H7 (cell line): ENCODE data around the gene PARD3B. TPM values are rescaled to one million over a fixed set of nuclear protein-coding genes. Genes with fewer than 3 reads are reported as not detected.

Experiments
- DNase-seq: peaks from one replicate; pipeline ENCODE4 v3.0.0; 2012
- H3K27me3 ChIP-seq: 2 replicates; pipeline ENCODE4 v1.6.0; 2011; ENCODE audit warnings: mild to moderate bottlenecking, low read length; ENCODE audit not compliant: control insufficient read depth, insufficient read depth
- H3K36me3 ChIP-seq: replicated peaks from 2 replicates; pipeline ENCODE4 v1.5.1; 2011; ENCODE audit warnings: low read length; ENCODE audit not compliant: control insufficient read depth, insufficient read depth
- H3K4me3 ChIP-seq: 2 replicates; pipeline ENCODE4 v1.5.1; 2011; ENCODE audit warnings: low read depth, mild to moderate bottlenecking, control low read depth, low read length, moderate library complexity; ENCODE audit not compliant: insufficient read depth
- total RNA-seq: library from RNA; depleted of rRNA; stranded (reverse); fragments of >200 nt; shearing (Covaris generic); gene quantifications from 2 replicates; pipeline ENCODE4 v1.2.3, GENCODE V29; 2014

Gene PARD3B
- total RNA-seq, 1 experiment from 2014 or later, result 2.3 TPM

GRCh38 chr2:204986641-204987040, 441.4 kb downstream of the PARD3B start:
- Histone ChIP-seq H3K36me3 (no peaks in the 10 kb centered on the region), H3K27me3 (no peaks in the 10 kb centered on the region), H3K4me3 (no peak overlapping the region)
- no peak for DNase-seq

DNA sequence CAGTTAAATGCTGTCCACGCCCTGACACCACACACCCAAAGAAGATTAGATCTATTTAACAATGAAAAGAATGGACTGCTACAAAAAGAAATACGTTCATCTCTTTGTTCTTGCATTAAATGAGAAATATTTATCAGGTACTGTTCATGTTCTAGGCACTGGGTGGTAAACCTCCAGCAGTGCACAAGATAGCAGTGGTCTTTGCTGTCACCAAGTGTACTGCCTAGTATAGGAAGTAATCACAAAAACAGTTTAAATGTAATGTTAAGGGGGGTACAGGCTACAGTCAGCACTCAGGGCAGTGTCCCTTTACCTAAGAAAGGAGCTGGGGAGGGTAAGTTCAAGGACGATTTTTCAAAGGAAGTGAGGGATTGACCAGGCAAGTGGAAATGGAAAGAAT, 443.6 kb downstream of the PARD3B start:
- H3K4me3 ChIP-seq, result no peak overlapping the region
- DNase-seq, result no peak
- no peaks in the 10 kb centered on the region for H3K27me3 ChIP-seq
- H3K36me3 ChIP-seq, result no peaks in the 10 kb centered on the region

DNA sequence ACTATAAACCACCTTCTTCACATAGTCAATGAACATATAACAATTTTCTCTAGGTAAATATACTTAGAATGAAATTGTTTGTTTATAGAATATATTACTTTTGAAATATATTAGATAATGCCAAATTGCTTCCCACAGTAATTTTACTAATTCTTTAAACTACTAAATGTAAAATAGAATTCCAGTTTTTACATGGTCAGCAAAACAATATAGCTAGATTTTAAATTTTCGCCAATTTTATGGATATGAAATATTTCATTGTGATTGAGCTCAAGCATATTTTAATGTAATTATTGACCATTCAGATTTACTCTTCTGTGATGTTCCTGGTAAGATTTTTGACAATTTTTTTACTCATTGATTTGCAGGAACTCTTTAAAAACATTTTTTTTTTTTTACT, 444.6 kb downstream of the PARD3B start:
- H3K36me3 ChIP-seq, result no peaks in the 10 kb centered on the region
- no peak for DNase-seq
- H3K27me3 ChIP-seq, result no peaks in the 10 kb centered on the region
- H3K4me3 ChIP-seq, result no peak overlapping the region

DNA sequence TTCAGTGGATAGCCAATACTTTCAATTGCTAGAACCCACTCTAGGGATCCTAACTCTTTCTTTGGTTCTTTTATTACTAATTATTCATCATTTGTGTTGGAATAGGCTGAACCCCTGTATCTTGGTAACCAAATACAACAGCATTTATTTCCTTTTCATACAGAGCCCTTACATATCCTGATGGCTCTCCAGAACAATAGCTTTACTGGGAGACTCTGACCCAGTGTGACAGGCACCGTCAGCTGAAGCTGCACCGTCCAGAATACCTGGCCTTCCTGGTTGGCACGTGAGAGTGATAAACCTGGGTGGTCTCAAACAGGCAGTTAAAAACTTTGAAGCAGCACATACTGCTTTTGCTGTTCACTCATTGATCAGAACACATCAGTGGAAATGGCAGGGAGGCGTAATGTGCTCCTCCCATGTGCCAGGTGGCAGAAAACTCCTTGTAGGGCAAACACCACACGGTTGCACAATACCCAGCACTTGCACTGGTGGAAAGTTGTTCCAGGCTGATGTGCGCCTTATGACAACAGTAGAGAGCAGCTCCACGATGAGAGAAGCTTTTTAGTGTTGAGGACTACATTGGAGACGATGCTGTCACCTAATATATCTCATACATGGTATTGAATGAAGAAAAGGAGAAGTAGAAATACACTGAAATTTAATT, 456.2 kb downstream of the PARD3B start:
- Histone ChIP-seq H3K27me3 (no peaks in the 10 kb centered on the region), H3K36me3 (no peaks in the 10 kb centered on the region), H3K4me3 (no peak overlapping the region)
- no peak for DNase-seq

GRCh38 chr2:205002390-205002789, 457.1 kb downstream of the PARD3B start:
- H3K4me3 ChIP-seq, result no peak overlapping the region
- H3K36me3 ChIP-seq, result no peaks in the 10 kb centered on the region
- no peak for DNase-seq
- no peaks in the 10 kb centered on the region for H3K27me3 ChIP-seq

- H3K4me3 ChIP-seq, result no peak overlapping the region
- H3K36me3 ChIP-seq, result no peaks in the 10 kb centered on the region
- H3K27me3 ChIP-seq, result no peaks in the 10 kb centered on the region
- DNase-seq, result no peak
Observed at GRCh38 chr2:205003288-205003687, 458.0 kb downstream of the PARD3B start.

DNA sequence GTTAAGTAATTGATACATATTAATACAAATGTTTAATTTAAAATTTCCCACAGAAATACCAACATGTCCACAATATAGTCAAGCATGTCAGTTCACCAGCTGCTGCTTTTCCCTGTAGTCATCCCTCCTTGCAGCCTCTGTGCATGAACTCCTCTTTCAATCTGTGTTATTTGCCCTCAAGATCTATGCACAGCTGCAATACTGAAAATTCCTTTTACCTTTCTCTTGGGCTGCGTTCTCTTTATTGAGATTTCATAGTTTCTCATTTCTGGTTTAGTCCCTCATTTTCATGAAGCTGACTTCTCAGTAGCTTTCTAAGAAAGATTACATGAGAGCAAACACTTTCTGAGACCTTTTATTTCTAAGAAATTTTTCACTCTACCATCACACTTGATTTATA, 464.9 kb downstream of the PARD3B start:
- no peak for DNase-seq
- Histone ChIP-seq H3K27me3 (no peaks in the 10 kb centered on the region), H3K36me3 (no peaks in the 10 kb centered on the region), H3K4me3 (no peak overlapping the region)

GRCh38 chr2:205011031-205011430, 465.8 kb downstream of the PARD3B start:
- no peaks in the 10 kb centered on the region for H3K27me3 ChIP-seq
- no peaks in the 10 kb centered on the region for H3K36me3 ChIP-seq
- DNase-seq, result no peak
- no peak overlapping the region for H3K4me3 ChIP-seq

GRCh38 chr2:205012961-205013360, 467.7 kb downstream of the PARD3B start:
- H3K36me3 ChIP-seq, result no peaks in the 10 kb centered on the region
- no peaks in the 10 kb centered on the region for H3K27me3 ChIP-seq
- DNase-seq, result no peak
- H3K4me3 ChIP-seq, result no peak overlapping the region

GRCh38 chr2:205013586-205013985, 468.3 kb downstream of the PARD3B start:
- no peak for DNase-seq
- no peaks in the 10 kb centered on the region for H3K36me3 ChIP-seq
- H3K27me3 ChIP-seq, result no peaks in the 10 kb centered on the region
- H3K4me3 ChIP-seq, result no peak overlapping the region

DNA sequence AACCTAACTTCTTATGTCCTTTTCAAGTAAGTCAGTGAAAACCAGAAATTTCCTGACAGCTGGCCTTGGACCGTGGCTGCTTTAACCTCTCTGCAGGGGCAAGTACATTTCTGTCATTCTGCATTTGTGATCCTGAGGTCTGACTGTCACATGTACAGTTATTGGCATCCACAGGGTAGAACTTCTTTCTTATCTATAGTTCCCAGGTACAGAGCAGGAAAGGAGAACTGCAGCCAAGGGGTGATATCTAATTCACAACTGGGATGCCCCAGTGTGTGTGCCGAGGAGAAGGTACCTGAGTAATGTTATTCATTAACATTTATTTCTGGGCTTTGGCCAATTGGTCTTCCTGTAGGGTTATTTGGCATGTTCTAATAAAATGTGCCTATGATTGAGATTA, 468.9 kb downstream of the PARD3B start:
- Histone ChIP-seq H3K27me3 (no peaks in the 10 kb centered on the region), H3K4me3 (no peak overlapping the region), H3K36me3 (no peaks in the 10 kb centered on the region)
- DNase-seq, result no peak

DNA sequence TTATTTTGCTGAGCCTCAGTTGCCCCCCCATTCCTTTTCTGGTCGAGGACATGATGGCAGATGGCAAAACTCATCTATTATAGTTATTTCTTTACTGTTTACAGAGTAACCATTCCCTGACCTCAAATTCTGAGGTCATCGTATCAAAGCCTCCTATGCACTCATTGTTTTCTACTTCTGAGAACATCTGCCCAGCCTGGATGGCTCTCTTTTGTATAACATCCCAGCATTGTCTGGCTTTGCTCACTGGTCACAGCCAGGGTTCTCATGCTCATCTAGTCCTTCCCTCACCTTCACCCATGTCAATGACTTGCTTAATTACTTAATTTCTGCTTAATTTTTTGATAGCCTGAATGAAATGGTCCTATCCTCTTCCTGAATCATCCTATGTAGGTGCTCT, 472.1 kb downstream of the PARD3B start:
- no peak for DNase-seq
- no peaks in the 10 kb centered on the region for H3K36me3 ChIP-seq
- no peaks in the 10 kb centered on the region for H3K27me3 ChIP-seq
- H3K4me3 ChIP-seq, result no peak overlapping the region

GRCh38 chr2:205017912-205018311, 472.6 kb downstream of the PARD3B start:
- H3K4me3 ChIP-seq, result no peak overlapping the region
- H3K36me3 ChIP-seq, result no peaks in the 10 kb centered on the region
- DNase-seq, result no peak
- H3K27me3 ChIP-seq, result no peaks in the 10 kb centered on the region

DNA sequence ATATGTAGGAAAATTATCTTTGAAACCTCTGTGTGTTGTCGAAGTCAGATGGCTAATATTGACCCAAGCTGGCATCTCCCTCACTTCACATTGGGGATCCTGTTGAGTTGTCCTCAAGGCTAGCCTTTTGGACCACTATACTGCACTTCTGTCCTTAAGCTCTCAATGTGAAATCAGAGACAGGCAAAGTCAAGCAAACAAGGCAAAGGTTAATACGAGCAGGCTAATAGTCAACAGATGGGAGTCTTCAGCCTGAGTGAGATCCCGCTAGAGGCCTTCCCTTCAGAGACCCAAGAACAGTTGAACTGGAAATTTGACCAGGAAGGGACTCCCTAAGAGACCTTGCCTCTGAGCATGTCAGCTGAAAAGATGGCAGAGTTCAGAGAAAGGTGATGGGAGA, 475.4 kb downstream of the PARD3B start:
- Histone ChIP-seq H3K4me3 (no peak overlapping the region), H3K36me3 (no peaks in the 10 kb centered on the region), H3K27me3 (no peaks in the 10 kb centered on the region)
- no peak for DNase-seq

DNA sequence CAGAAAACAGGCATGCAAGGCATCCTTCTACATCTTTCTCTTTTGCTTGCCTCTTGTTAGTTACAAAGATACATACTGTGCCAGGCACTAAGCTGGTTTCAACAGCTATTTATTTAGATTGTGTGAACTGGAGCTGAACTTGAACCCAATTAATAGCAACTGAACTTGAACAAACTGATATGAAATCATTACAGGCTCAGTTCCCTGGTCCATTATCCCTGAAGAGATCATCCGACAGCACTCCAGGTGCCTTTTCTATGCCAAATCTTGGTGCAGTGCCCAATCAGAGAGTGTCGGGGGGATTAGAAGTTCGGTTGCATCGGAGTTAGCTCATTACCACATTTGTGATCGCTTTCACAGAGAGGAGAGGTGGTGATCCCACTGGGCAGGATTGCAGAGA, 477.6 kb downstream of the PARD3B start:
- no peak for DNase-seq
- Histone ChIP-seq H3K36me3 (no peaks in the 10 kb centered on the region), H3K4me3 (no peak overlapping the region), H3K27me3 (no peaks in the 10 kb centered on the region)
